OCI-LY3 (cell line): ENCODE measurements around the gene HCRTR2.
"Not testable (repeated sequence)": the region's sequence is repeated elsewhere in the genome, so short reads cannot be mapped to it uniquely, and the experiment has no call there.

ENCODE experiments used
- H2AFZ ChIP-seq: fragments of 200-600, 300-600 bp; shearing (Covaris generic); 2 replicates; pipeline ENCODE4 v1.6.0; 2014; ENCODE audit warnings: antibody characterized with exemption, low read depth, low read length
- H3K27ac ChIP-seq: fragments of 200-600, 300-600 bp; sonication (generic); 2 replicates; pipeline ENCODE4 v1.5.1; 2014; ENCODE audit warnings: mild to moderate bottlenecking, low read length, moderate library complexity, mixed read lengths
- H3K27me3 ChIP-seq: fragments of 200-600, 300-600 bp; sonication (generic); 2 replicates; pipeline ENCODE4 v1.6.1; 2014; ENCODE audit warnings: low read depth, low read length, mixed read lengths
- H3K36me3 ChIP-seq: fragments of 200-600, 300-600 bp; sonication (generic); replicated peaks from 2 replicates; pipeline ENCODE3; 2014; ENCODE audit warnings: low read depth, low read length, mixed read lengths
- H3K4me1 ChIP-seq: fragments of 300-600, 200-600 bp; sonication (generic); 2 replicates; pipeline ENCODE4 v1.6.1; 2014; ENCODE audit warnings: low read length, mixed read lengths
- H3K4me2 ChIP-seq: fragments of 200-600, 300-600 bp; sonication (generic); 2 replicates; pipeline ENCODE4 v1.6.1; 2014; ENCODE audit warnings: low read length, mixed read lengths
- H3K4me3 ChIP-seq: fragments of 300-600, 200-600 bp; sonication (generic); 2 replicates; pipeline ENCODE4 v1.5.1; 2014; ENCODE audit warnings: antibody characterized with exemption, mild to moderate bottlenecking, low read length, moderate library complexity
- H3K79me2 ChIP-seq: fragments of 300-600, 200-600 bp; shearing (Covaris generic); 2 replicates; pipeline ENCODE4 v1.6.1; 2014; ENCODE audit warnings: mild to moderate bottlenecking, low read length, mixed read lengths
- H3K9ac ChIP-seq: fragments of 300-600, 200-600 bp; shearing (Covaris generic); 2 replicates; pipeline ENCODE4 v1.6.0; 2014; ENCODE audit warnings: mild to moderate bottlenecking, low read length, moderate library complexity
- H3K9me3 ChIP-seq: fragments of 200-600, 300-600 bp; shearing (Covaris generic); 2 replicates; pipeline ENCODE4 v1.6.1; 2014; ENCODE audit warnings: low read length, mixed read lengths; ENCODE audit not compliant: insufficient read depth
- H4K20me1 ChIP-seq: fragments of 200-600, 300-600 bp; sonication (generic); 2 replicates; pipeline ENCODE4 v1.6.1; 2016; ENCODE audit warnings: low read length, mixed read lengths; ENCODE audit not compliant: insufficient read depth
- CTCF ChIP-seq: fragments of 200-600, 300-600 bp; sonication (generic); IDR thresholded peaks from 2 replicates; pipeline ENCODE4 v1.5.1; 2014; ENCODE audit warnings: antibody characterized with exemption, low read length, low read depth
- EZH2phosphoT487 ChIP-seq: fragments of 200-600 bp; shearing (Covaris generic); IDR thresholded peaks from 2 replicates; pipeline ENCODE4 v1.6.1; 2018; ENCODE audit warnings: antibody characterized with exemption, mixed run types, low read depth

The HCRTR2 gene

GRCh38 chr6:55137929-55138693 is 36.2 kb upstream of the HCRTR2 start:
- no peaks in the 10 kb centered on the region for H3K27me3 ChIP-seq
- H3K4me2 ChIP-seq: no peak overlapping the region
- no peaks in the 10 kb centered on the region for H3K4me1 ChIP-seq
- H4K20me1 ChIP-seq: no peaks in the 10 kb centered on the region
- no peak overlapping the region for H3K27ac ChIP-seq
- no peak overlapping the region for H3K4me3 ChIP-seq
- no peaks in the 10 kb centered on the region for H3K36me3 ChIP-seq
- no peak for TF ChIP-seq CTCF
- TF ChIP-seq EZH2phosphoT487: no peak
- H2AFZ ChIP-seq: no peak overlapping the region
- H3K9ac ChIP-seq: no peak overlapping the region
- H3K9me3 ChIP-seq: no peaks in the 10 kb centered on the region
- no peaks in the 10 kb centered on the region for H3K79me2 ChIP-seq

- Histone ChIP-seq H3K27ac (no peak overlapping the region), H3K9me3 (no peaks in the 10 kb centered on the region), H3K9ac (no peak overlapping the region), H3K4me2 (no peak overlapping the region), H3K27me3 (no peaks in the 10 kb centered on the region), H4K20me1 (no peaks in the 10 kb centered on the region), H3K79me2 (no peaks in the 10 kb centered on the region), H2AFZ (no peak overlapping the region), H3K36me3 (no peaks in the 10 kb centered on the region), H3K4me3 (no peak overlapping the region), H3K4me1 (no peaks in the 10 kb centered on the region)
- no peak for TF ChIP-seq EZH2phosphoT487
These were observed 32.7 kb upstream of the HCRTR2 start for GRCh38 chr6:55141611-55142010.

- Histone ChIP-seq H3K4me2 (no peak overlapping the region), H3K27ac (no peak overlapping the region), H4K20me1 (no peaks in the 10 kb centered on the region), H2AFZ (no peak overlapping the region), H3K9me3 (no peaks in the 10 kb centered on the region), H3K4me1 (no peaks in the 10 kb centered on the region), H3K36me3 (no peaks in the 10 kb centered on the region), H3K4me3 (no peak overlapping the region), H3K9ac (no peak overlapping the region), H3K79me2 (no peaks in the 10 kb centered on the region), H3K27me3 (no peaks in the 10 kb centered on the region)
- TF ChIP-seq EZH2phosphoT487: no peak
- TF ChIP-seq CTCF: no peak
These were observed 31.7 kb upstream of the HCRTR2 start for GRCh38 chr6:55142610-55143009.

- Histone ChIP-seq H2AFZ (no peak overlapping the region), H3K9me3 (no peaks in the 10 kb centered on the region), H3K4me1 (no peaks in the 10 kb centered on the region), H3K79me2 (no peaks in the 10 kb centered on the region), H3K4me2 (no peak overlapping the region), H3K36me3 (no peaks in the 10 kb centered on the region), H3K27ac (no peak overlapping the region), H3K4me3 (no peak overlapping the region), H3K27me3 (no peaks in the 10 kb centered on the region), H3K9ac (no peak overlapping the region), H4K20me1 (no peaks in the 10 kb centered on the region)
- TF ChIP-seq CTCF (no peak), EZH2phosphoT487 (no peak)
These were observed 21.0 kb upstream of the HCRTR2 start for GRCh38 chr6:55153284-55153683.

GRCh38 chr6:55158784-55159183 is 15.5 kb upstream of the HCRTR2 start:
- H3K27me3 ChIP-seq, H2AFZ ChIP-seq, H3K36me3 ChIP-seq, H3K9me3 ChIP-seq, H3K4me2 ChIP-seq, H3K9ac ChIP-seq, H3K4me3 ChIP-seq, H3K79me2 ChIP-seq, H3K27ac ChIP-seq, H4K20me1 ChIP-seq, H3K4me1 ChIP-seq: not testable (repeated sequence)
